Measurements from ENCODE around the gene CADM2.

The CADM2 gene

GRCh38 chr3:85176799-85177198 lies 218.0 kb downstream of the CADM2 start (continued):
- no peak for TF ChIP-seq ZNF280D (tag by site-specific recombination; IDR thresholded peaks at IDR 0.05)
- no peak for TF ChIP-seq HIC1 (tag by site-specific recombination; IDR thresholded peaks at IDR 0.05)
- TF ChIP-seq ZBTB21 (tag by site-specific recombination; IDR thresholded peaks at IDR 0.05), result no peak
- no peak for TF ChIP-seq BCL11A (tag by site-specific recombination; IDR thresholded peaks at IDR 0.05; ENCODE audit: low read depth)
- no peak for TF ChIP-seq ZNF837 (tag by site-specific recombination; IDR thresholded peaks at IDR 0.05)
- no peak for TF ChIP-seq ZNF707 (tag by site-specific recombination; IDR thresholded peaks at IDR 0.05)
- no peak for TF ChIP-seq ZBTB11 (tag by site-specific recombination; conservative IDR thresholded peaks at IDR 0.05; ENCODE audit: low read depth)

GRCh38 chr3:85182975-85183752 lies 224.4 kb downstream of the CADM2 start:
- POLR2A ChIA-PET, result no interaction called here
- no peak overlapping the region for H3K27ac ChIP-seq (ENCODE audit: extremely low read depth, low read depth, low read length)
- no peaks in the 10 kb centered on the region for H3K4me1 ChIP-seq (ENCODE audit: control insufficient read depth, insufficient read depth, low read length)
- TF ChIP-seq ZNF791 (tag by site-specific recombination; IDR thresholded peaks at IDR 0.05) (no peak), INSM2 (tag by site-specific recombination; IDR thresholded peaks at IDR 0.05) (no peak), GLI2 (tag by site-specific recombination; IDR thresholded peaks at IDR 0.05; ENCODE audit: borderline replicate concordance, low read depth) (no peak), SP2 (tag by site-specific recombination; IDR thresholded peaks at IDR 0.05) (no peak), ZNF664 (tag by site-specific recombination; IDR thresholded peaks at IDR 0.05) (no peak), ZNF174 (tag by site-specific recombination; IDR thresholded peaks at IDR 0.05) (no peak), ZBTB6 (tag by site-specific recombination; IDR thresholded peaks at IDR 0.05) (no peak), ZNF350 (tag by site-specific recombination; IDR thresholded peaks at IDR 0.05) (no peak), ZBTB11 (tag by site-specific recombination; conservative IDR thresholded peaks at IDR 0.05; ENCODE audit: low read depth) (no peak), ZNF394 (tag by site-specific recombination; IDR thresholded peaks at IDR 0.05; ENCODE audit: borderline replicate concordance) (no peak)
- H3K9me3 ChIP-seq (ENCODE audit: control insufficient read depth, insufficient read depth, low read depth, low read length), result no peaks in the 10 kb centered on the region
- H3K36me3 ChIP-seq (ENCODE audit: control insufficient read depth in 2 of 2, insufficient read depth in 1 of 2, low read length in 2 of 2), result no peaks in the 10 kb centered on the region
- CTCF ChIA-PET, result interaction anchor here (0.6 kb wide), 1 partner anchor 21 kb away, joined by 3 read pairs; no protein-coding TSS in a partner anchor
- no peak overlapping the region for H3K4me3 ChIP-seq (ENCODE audit: low read depth, low read length)
